Activated B cell treated with CpG ODN at 0.5 μM for 24 hours (primary cell): ENCODE data around the gene RPS15. TPM values are rescaled to one million over a fixed set of nuclear protein-coding genes. Genes with fewer than 3 reads are reported as not detected.

ENCODE experiments used
- ATAC-seq: fragments of 200-7000 bp; cut with Tn5 transposase; one replicate; pipeline ENCODE4 v1.10.0; 2021; ENCODE audit warnings: low read depth, mild to moderate bottlenecking, moderate library complexity
- CTCF ChIA-PET: fragments of 350-600 bp; sonication (Branson Sonifier 250); formaldehyde crosslinking; loops from one replicate; lab custom pipeline; 2021; ENCODE audit warnings: antibody characterized with exemption; lab: Charles Lee
- POLR2A ChIA-PET: fragments of 350-600 bp; sonication (Branson Sonifier 250); formaldehyde crosslinking; loops from one replicate; lab custom pipeline; 2021; ENCODE audit warnings: antibody characterized with exemption; lab: Charles Lee
- DNase-seq: peaks from one replicate; pipeline ENCODE4 v3.0.0; 2022
- H3K27ac Mint-ChIP-seq: one replicate; pipeline ENCODE4 v1.8.0; 2020; ENCODE audit warnings: mixed read lengths
- H3K27me3 Mint-ChIP-seq: one replicate; pipeline ENCODE4 v1.8.0; 2021; ENCODE audit warnings: mixed read lengths
- H3K36me3 Mint-ChIP-seq: one replicate; pipeline ENCODE4 v1.8.0; 2021; ENCODE audit warnings: low read depth, mixed read lengths
- H3K4me1 Mint-ChIP-seq: one replicate; pipeline ENCODE4 v1.8.0; 2021; ENCODE audit warnings: mixed read lengths
- H3K4me3 Mint-ChIP-seq: one replicate; pipeline ENCODE4 v1.8.0; 2020; ENCODE audit warnings: mild to moderate bottlenecking, mixed read lengths
- H3K9me3 Mint-ChIP-seq: one replicate; pipeline ENCODE4 v1.8.0; 2020; ENCODE audit warnings: mixed read lengths
- intact Hi-C: fragments of 100-400 bp; cut with micrococcal nuclease; formaldehyde crosslinking; loops from one replicate; pipeline ENCODE4 v1.15.1; 2024
- total RNA-seq: library from RNA; stranded (reverse); gene quantifications from 2 replicates; pipeline ENCODE4 v1.2.3, GENCODE V29; 2022
- TF ChIP-seq, protein P1 (sequence below): fragments of 200-600 bp; IDR thresholded peaks from one replicate; pipeline ENCODE4 v1.8.0; 2022; ENCODE audit warnings: antibody characterized with exemption, mild to moderate bottlenecking

RPS15 gene
- total RNA-seq, 1 donor from 2014 or later, result 1,788 TPM

DNA sequence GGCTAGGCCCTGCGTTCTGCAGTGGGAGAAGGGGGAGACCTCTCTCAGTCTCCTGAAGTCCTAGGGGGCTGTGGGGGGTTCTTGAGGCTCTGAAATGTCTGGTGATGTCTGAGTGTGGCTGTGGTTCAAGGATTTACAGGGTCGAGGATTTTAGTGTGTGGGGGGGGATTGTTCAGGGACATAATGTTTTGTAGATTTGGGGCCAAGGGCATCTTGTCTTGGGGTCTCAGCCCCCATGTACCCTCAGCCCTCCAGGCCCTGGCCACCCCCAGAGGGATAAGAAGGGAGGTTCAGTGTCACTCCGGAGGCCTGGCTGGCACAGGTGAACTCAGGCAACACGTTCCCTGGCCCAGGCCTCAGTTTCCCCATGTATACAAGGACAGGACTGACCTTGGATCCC lies 9.3 kb downstream of the RPS15 start:
- peak overlapping the region; percentile 35 for H3K27ac Mint-ChIP-seq
- ChIA-PET POLR2A (no interaction called here), CTCF (no interaction called here)

DNA sequence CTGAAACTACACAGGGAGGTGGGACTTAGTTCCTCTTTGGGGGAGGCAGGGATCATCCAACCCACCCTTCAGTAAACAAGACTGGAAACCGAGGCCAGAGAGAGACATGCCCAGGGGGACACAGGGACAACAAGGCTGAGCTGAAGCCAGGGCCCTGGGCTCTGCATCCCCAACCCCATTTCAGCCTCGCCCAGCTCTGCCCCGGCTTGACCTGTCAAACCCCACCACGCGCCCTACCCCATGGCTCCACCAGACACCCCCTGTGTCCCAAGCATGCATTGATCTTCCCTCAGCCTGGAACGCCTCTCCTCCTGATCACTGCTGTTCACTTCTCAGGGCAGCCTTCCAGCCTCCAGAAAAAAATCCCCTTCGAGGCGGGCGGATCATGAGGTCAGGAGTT lies 9.7 kb downstream of the RPS15 start:
- ChIA-PET CTCF (no interaction called here), POLR2A (interaction anchor here (1.3 to 1.7 kb wide), 2 partner anchors 145 to 179 kb away, joined by 4 to 7 read pairs; partner anchors contain the start of genes CIRBP and MBD3)
- H3K27me3 Mint-ChIP-seq, result peaks cover 44% of the 10 kb centered on the region
- ATAC-seq (no peak), DNase-seq (no peak)
- no peak overlapping the region for H3K27ac Mint-ChIP-seq
- intact Hi-C loops, result no loop called here
- H3K9me3 Mint-ChIP-seq, result no peaks in the 10 kb centered on the region
- no peaks in the 10 kb centered on the region for H3K36me3 Mint-ChIP-seq
- TF ChIP-seq, protein P1, sequence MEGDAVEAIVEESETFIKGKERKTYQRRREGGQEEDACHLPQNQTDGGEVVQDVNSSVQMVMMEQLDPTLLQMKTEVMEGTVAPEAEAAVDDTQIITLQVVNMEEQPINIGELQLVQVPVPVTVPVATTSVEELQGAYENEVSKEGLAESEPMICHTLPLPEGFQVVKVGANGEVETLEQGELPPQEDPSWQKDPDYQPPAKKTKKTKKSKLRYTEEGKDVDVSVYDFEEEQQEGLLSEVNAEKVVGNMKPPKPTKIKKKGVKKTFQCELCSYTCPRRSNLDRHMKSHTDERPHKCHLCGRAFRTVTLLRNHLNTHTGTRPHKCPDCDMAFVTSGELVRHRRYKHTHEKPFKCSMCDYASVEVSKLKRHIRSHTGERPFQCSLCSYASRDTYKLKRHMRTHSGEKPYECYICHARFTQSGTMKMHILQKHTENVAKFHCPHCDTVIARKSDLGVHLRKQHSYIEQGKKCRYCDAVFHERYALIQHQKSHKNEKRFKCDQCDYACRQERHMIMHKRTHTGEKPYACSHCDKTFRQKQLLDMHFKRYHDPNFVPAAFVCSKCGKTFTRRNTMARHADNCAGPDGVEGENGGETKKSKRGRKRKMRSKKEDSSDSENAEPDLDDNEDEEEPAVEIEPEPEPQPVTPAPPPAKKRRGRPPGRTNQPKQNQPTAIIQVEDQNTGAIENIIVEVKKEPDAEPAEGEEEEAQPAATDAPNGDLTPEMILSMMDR, result no peak
- H3K4me1 Mint-ChIP-seq, result peaks cover 28% of the 10 kb centered on the region
- H3K4me3 Mint-ChIP-seq, result no peak overlapping the region

More for the DNA sequence above, 9.3 kb downstream of the RPS15 start:
- Mint-ChIP-seq H3K4me3 (no peak overlapping the region), H3K36me3 (peaks cover 4% of the 10 kb centered on the region), H3K27me3 (peaks cover 39% of the 10 kb centered on the region), H3K9me3 (no peaks in the 10 kb centered on the region), H3K4me1 (peaks cover 29% of the 10 kb centered on the region)
- intact Hi-C loops, result no loop called here
- no peak for DNase-seq
- no peak for ATAC-seq
- TF ChIP-seq, protein P1, result no peak

DNA sequence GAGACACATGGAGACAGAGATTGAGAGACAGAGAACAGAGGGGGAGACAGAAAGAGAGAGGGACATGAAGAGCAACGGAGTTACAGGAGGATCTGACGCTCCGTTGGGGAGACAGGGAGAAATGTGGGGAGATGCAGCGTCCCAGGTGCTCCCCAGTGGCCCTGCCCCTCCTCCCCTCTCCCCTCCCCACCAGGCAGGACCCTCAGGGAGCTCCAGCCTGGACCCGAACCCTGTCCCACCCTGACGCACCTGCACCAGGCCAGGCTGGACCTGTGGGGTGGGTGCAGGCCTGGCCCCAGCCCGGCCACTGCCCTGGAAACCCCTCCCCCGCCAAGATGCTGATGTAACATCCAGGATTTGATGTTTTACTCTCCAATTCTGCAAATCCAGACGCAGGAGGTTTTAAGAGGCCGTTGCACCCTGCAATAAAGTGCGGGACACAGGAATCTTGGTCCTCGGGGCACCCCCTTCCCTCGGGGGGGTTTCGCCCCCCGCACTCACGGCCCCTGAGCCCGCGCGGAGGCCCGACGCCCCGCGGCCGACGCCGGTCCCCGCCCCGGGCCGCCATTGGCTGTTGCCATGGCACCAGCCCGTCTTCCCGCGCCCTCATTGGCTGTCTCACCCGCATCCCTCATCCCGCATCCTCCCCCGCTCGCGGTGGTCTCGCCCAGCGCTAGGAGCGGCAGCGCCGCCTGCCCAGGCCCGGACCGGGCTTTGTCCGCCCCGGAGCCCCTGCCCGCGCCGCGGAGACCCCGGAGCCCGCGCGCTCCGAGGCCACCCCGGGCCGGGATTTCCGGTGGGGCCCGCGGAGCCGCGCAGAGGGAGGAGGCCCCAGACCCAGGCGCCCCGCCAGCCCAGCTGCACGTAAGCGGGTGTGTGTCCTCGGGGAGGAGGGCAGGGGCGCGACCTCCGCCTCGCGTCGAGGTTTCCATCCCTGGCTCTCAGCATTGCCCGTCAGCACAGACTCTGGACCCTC lies 11.6 kb downstream of the RPS15 start, which contains the start of gene APC2:
Gene APC2 (plus strand): TSS at position 655 of the 976 bp plus-strand sequence. CDS start 2,881 bp downstream, outside the sequence.
- intact Hi-C loops, result no loop called here
- ATAC-seq, result no peak
- TF ChIP-seq, protein P1, result no peak
- Mint-ChIP-seq H3K36me3 (no peaks in the 10 kb centered on the region), H3K27ac (no peak within 1 kb of the TSS), H3K4me3 (peak within 1 kb of the TSS; percentile 44), H3K9me3 (no peaks in the 10 kb centered on the region), H3K27me3 (peaks cover 47% of the 10 kb centered on the region), H3K4me1 (peaks cover 33% of the 10 kb centered on the region)
- CTCF ChIA-PET, result no interaction called here
- POLR2A ChIA-PET, result interaction anchor here (0.6 to 1.7 kb wide), 3 partner anchors 41 to 181 kb away, joined by 3 to 7 read pairs (median 4); partner anchors contain the start of genes CIRBP, MBD3 and REEP6
- no peak for DNase-seq

DNA sequence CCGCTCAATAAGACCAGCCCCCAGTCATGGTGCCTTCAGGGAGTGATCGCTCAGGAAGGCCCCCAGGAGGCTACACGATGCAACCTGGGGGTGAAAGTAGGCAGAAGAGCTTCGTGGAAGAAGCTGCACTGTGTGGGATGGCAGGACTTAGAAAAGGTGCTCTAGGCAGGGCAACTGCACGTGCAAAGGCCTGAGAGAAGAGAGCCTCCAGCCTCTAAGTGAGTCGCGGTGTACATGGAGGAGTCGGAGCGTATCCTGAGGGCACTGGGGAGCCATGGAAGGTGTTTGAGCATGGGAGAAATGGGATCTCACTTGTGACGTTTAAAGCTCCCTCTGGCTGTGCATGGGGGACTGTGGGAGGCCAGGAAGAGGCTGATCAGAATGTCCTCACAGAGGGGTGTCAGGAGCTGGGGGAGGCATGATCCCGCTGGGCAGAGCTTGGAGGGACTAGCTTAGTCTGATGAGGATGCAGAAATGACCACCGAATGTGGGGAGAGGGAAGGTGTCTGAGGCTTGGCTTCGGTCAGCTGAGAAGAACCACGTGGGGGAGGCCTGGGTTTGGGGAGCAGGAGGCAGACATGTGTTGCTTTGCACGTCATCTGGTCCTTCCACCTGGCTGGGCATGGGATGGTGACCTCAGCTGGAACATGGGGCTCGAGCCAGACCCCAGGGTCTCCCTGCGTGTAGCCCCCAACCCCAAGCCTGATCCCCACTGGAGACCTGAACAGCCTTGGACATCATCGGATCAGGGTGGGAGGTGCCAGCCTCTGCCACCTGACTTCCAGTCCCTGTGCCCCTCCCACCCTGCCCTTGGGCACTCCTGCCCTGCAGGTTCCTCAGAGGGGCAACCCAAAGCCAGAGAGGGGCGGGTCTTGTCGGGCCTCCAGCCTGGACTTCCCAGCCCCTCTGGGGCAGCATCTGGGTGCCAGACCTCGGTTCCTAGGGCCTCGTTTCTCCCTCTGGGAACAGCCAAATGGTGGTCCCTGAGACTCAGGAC lies 12.8 kb downstream of the RPS15 start:
- Mint-ChIP-seq H3K27ac (no peak overlapping the region), H3K27me3 (peaks cover 55% of the 10 kb centered on the region), H3K9me3 (no peaks in the 10 kb centered on the region), H3K4me3 (peak overlapping the region; percentile 44), H3K36me3 (no peaks in the 10 kb centered on the region), H3K4me1 (peaks cover 36% of the 10 kb centered on the region)
- DNase-seq, result no peak
- ATAC-seq, result no peak
- TF ChIP-seq, protein P1, result no peak
- intact Hi-C loops, result no loop called here
- CTCF ChIA-PET, result no interaction called here
- POLR2A ChIA-PET, result interaction anchor here (0.6 to 0.8 kb wide), 2 partner anchors 15 to 40 kb away, joined by 3 read pairs; partner anchors contain the start of gene REEP6
